Smooth muscle cell (in vitro differentiated cells): Measurements from ENCODE around the gene MAFB. TPM values are rescaled to one million over a fixed set of nuclear protein-coding genes. Genes with fewer than 3 reads are reported as not detected.
A peak's percentile ranks its signal among the peaks of the same experiment; 100 is the strongest.

Experiments
- DNase-seq: peaks from one replicate; lab custom pipeline; 2025; ENCODE audit not compliant: unreplicated experiment; lab: John Stamatoyannopoulos, UW
- H2AFZ ChIP-seq: fragments of 200-600 bp; sonication (generic); 2 replicates; pipeline ENCODE4 v1.6.0; 2016; ENCODE audit warnings: antibody characterized with exemption, low read depth, mild to moderate bottlenecking
- H3F3A ChIP-seq: fragments of 200-600 bp; sonication (generic); 2 replicates; pipeline ENCODE4 v1.6.0; 2017; ENCODE audit warnings: antibody characterized with exemption, low read depth
- H3K27ac ChIP-seq: fragments of 200-600 bp; sonication (generic); 2 replicates; pipeline ENCODE4 v1.5.1; 2016; ENCODE audit warnings: low read depth, mild to moderate bottlenecking
- H3K27me3 ChIP-seq: fragments of 200-600 bp; sonication (generic); 2 replicates; pipeline ENCODE4 v1.6.1; 2016; ENCODE audit warnings: low read depth, mild to moderate bottlenecking
- H3K36me3 ChIP-seq: fragments of 200-600 bp; sonication (generic); 2 replicates; pipeline ENCODE4 v1.5.1; 2016; ENCODE audit warnings: low read depth
- H3K4me1 ChIP-seq: fragments of 200-600 bp; sonication (generic); 2 replicates; pipeline ENCODE4 v1.5.1; 2016; ENCODE audit warnings: low read depth
- H3K4me2 ChIP-seq: fragments of 200-600 bp; sonication (generic); 2 replicates; pipeline ENCODE4 v1.6.0; 2016; ENCODE audit warnings: mild to moderate bottlenecking
- H3K4me3 ChIP-seq: fragments of 200-600 bp; sonication (generic); 2 replicates; pipeline ENCODE4 v1.5.1; 2016; ENCODE audit warnings: mild to moderate bottlenecking
- H3K79me2 ChIP-seq: fragments of 200-600 bp; sonication (generic); 2 replicates; pipeline ENCODE4 v1.6.0; 2016; ENCODE audit warnings: low read depth, mild to moderate bottlenecking
- H3K9ac ChIP-seq: fragments of 200-600 bp; sonication (generic); 2 replicates; pipeline ENCODE4 v1.6.0; 2016; ENCODE audit warnings: low read depth
- H3K9me3 ChIP-seq: fragments of 200-600 bp; sonication (generic); replicated peaks from 2 replicates; pipeline ENCODE4 v1.5.1; 2016; ENCODE audit warnings: low read depth
- H4K20me1 ChIP-seq: fragments of 200-600 bp; sonication (generic); 2 replicates; pipeline ENCODE4 v1.6.0; 2016; ENCODE audit warnings: low read depth
- CTCF ChIP-seq: fragments of 200-600 bp; sonication (generic); IDR thresholded peaks from 2 replicates; pipeline ENCODE4 v1.5.1; 2017; ENCODE audit warnings: borderline replicate concordance, mild to moderate bottlenecking, antibody characterized with exemption; ENCODE audit not compliant: insufficient read depth, poor library complexity, severe bottlenecking
- WGBS: methylation state at CpG from one replicate; pipeline ENCODE4 v1.1.7; 2016; ENCODE audit warnings: low lambda C conversion rate; 5-methylcytosine and 5-hydroxymethylcytosine counted together
- polyA plus RNA-seq: library from polyadenylated mRNA; unstranded; fragments of >200 nt; fragmentation: Nextera tagmentation; extraction: Ambion mirVana; gene quantifications from 2 replicates; pipeline ENCODE4 v1.2.1, GENCODE V29; 2016
- total RNA-seq: library from RNA; depleted of rRNA; stranded (reverse); fragments of >200 nt; gene quantifications from 2 replicates; pipeline ENCODE4 v1.2.3, GENCODE V29; 2014

The MAFB gene
- total and polyA plus RNA-seq, 2 experiments from 2014 or later = 14.4 to 15.7 TPM

- no peak for DNase-seq
- H3K9ac ChIP-seq = no peak overlapping the region
- no peak overlapping the region for H3K4me2 ChIP-seq
- WGBS = 85% methylated on average over 4 of the region's 4 CpGs
- H3K9me3 ChIP-seq = no peaks in the 10 kb centered on the region
- H3K4me1 ChIP-seq = no peaks in the 10 kb centered on the region
- no peak for TF ChIP-seq CTCF
- no peak overlapping the region for H2AFZ ChIP-seq
- no peak overlapping the region for H3K4me3 ChIP-seq
- no peaks in the 10 kb centered on the region for H3K79me2 ChIP-seq
- H3F3A ChIP-seq = peaks cover 3% of the 10 kb centered on the region
- H3K27me3 ChIP-seq = peaks cover 32% of the 10 kb centered on the region
- H4K20me1 ChIP-seq = no peaks in the 10 kb centered on the region
- no peaks in the 10 kb centered on the region for H3K36me3 ChIP-seq
- no peak overlapping the region for H3K27ac ChIP-seq
Observed at GRCh38 chr20:40677343-40677924, 11.6 kb downstream of the MAFB start.

- H3K9ac ChIP-seq = no peak overlapping the region
- H3K4me2 ChIP-seq = no peak overlapping the region
- H3K27me3 ChIP-seq = peaks cover 32% of the 10 kb centered on the region
- H3K36me3 ChIP-seq = no peaks in the 10 kb centered on the region
- H4K20me1 ChIP-seq = no peaks in the 10 kb centered on the region
- no peak overlapping the region for H3K27ac ChIP-seq
- WGBS = 77% methylated on average over 6 of the region's 7 CpGs
- H2AFZ ChIP-seq = peak overlapping the region; percentile 31
- no peak overlapping the region for H3K4me3 ChIP-seq
- no peaks in the 10 kb centered on the region for H3K9me3 ChIP-seq
- peaks cover 3% of the 10 kb centered on the region for H3F3A ChIP-seq
- DNase-seq = no peak
- no peaks in the 10 kb centered on the region for H3K79me2 ChIP-seq
- TF ChIP-seq CTCF = no peak
- H3K4me1 ChIP-seq = no peaks in the 10 kb centered on the region
Observed at GRCh38 chr20:40676491-40677269, 12.4 kb downstream of the MAFB start.

- no peaks in the 10 kb centered on the region for H4K20me1 ChIP-seq
- no peak overlapping the region for H3K4me3 ChIP-seq
- peaks cover 32% of the 10 kb centered on the region for H3K27me3 ChIP-seq
- 81% methylated on average over 5 of the region's 5 CpGs for WGBS
- DNase-seq = no peak
- no peaks in the 10 kb centered on the region for H3F3A ChIP-seq
- H3K9ac ChIP-seq = no peak overlapping the region
- no peak overlapping the region for H3K27ac ChIP-seq
- H3K4me1 ChIP-seq = no peaks in the 10 kb centered on the region
- no peaks in the 10 kb centered on the region for H3K79me2 ChIP-seq
- no peaks in the 10 kb centered on the region for H3K9me3 ChIP-seq
- no peak for TF ChIP-seq CTCF
- no peak overlapping the region for H3K4me2 ChIP-seq
- no peaks in the 10 kb centered on the region for H3K36me3 ChIP-seq
- H2AFZ ChIP-seq = no peak overlapping the region
Observed at GRCh38 chr20:40675599-40676221, 13.3 kb downstream of the MAFB start.
